H9 (cell line): ENCODE results near the gene SALL3. TPM values are rescaled to one million over a fixed set of nuclear protein-coding genes. Genes with fewer than 3 reads are reported as not detected.

Experiments
- DNase-seq: peaks from one replicate; pipeline ENCODE4 v3.0.0-alpha.2; 2017
- H2AFZ ChIP-seq: one replicate; pipeline ENCODE4 v1.6.1; 2013; ENCODE audit warnings: mild to moderate bottlenecking, low read length, control low read depth, moderate library complexity
- H2AK5ac ChIP-seq: 2 replicates; pipeline ENCODE4 v1.6.1; 2013; ENCODE audit warnings: low read length, control low read depth, mixed read lengths; ENCODE audit not compliant: insufficient read length
- H2BK120ac ChIP-seq: one replicate; pipeline ENCODE4 v1.6.1; 2013; ENCODE audit warnings: low read depth, mild to moderate bottlenecking, low read length, control low read depth, inconsistent platforms; ENCODE audit not compliant: poor library complexity, severe bottlenecking
- H2BK12ac ChIP-seq: 2 replicates; pipeline ENCODE4 v1.6.1; 2013; ENCODE audit warnings: low read length, control low read depth, mixed read lengths, low read depth; ENCODE audit not compliant: insufficient read length
- H2BK15ac ChIP-seq: 2 replicates; pipeline ENCODE4 v1.6.1; 2013; ENCODE audit warnings: low read depth, low read length, control low read depth
- H2BK20ac ChIP-seq: one replicate; pipeline ENCODE4 v1.6.1; 2013; ENCODE audit warnings: low read depth, mild to moderate bottlenecking, low read length, control low read depth, inconsistent platforms; ENCODE audit not compliant: poor library complexity, severe bottlenecking
- H2BK5ac ChIP-seq: 2 replicates; pipeline ENCODE4 v1.6.1; 2013; ENCODE audit warnings: low read length, control low read depth, mixed read lengths; ENCODE audit not compliant: insufficient read length
- H3K14ac ChIP-seq: 2 replicates; pipeline ENCODE4 v1.6.1; 2013; ENCODE audit warnings: low read length, control low read depth; ENCODE audit not compliant: insufficient read depth
- H3K18ac ChIP-seq: 2 replicates; pipeline ENCODE4 v1.6.1; 2013; ENCODE audit warnings: low read depth, mild to moderate bottlenecking, mixed read lengths, low read length, control low read depth; ENCODE audit not compliant: insufficient read length
- H3K23ac ChIP-seq: 2 replicates; pipeline ENCODE4 v1.6.1; 2013; ENCODE audit warnings: low read length, control low read depth, mixed read lengths, low read depth; ENCODE audit not compliant: insufficient read length
- H3K23me2 ChIP-seq: 2 replicates; pipeline ENCODE4 v1.6.1; 2013; ENCODE audit warnings: low read depth, mild to moderate bottlenecking, mixed read lengths, low read length, control low read depth; ENCODE audit not compliant: insufficient read length, poor library complexity, severe bottlenecking
- H3K27ac ChIP-seq: 2 replicates; pipeline ENCODE4 v1.5.1; 2013; ENCODE audit warnings: low read length, control low read depth, mixed read lengths, low read depth; ENCODE audit not compliant: insufficient read length
- H3K27me3 ChIP-seq: 2 replicates; pipeline ENCODE4 v1.6.1; 2013; ENCODE audit warnings: low read length, control low read depth, inconsistent platforms; ENCODE audit not compliant: insufficient read depth
- H3K4ac ChIP-seq: 2 replicates; pipeline ENCODE4 v1.6.1; 2013; ENCODE audit warnings: low read depth, mild to moderate bottlenecking, control low read depth, inconsistent platforms, low read length, moderate library complexity
- H3K4me1 ChIP-seq: 2 replicates; pipeline ENCODE4 v1.6.1; 2013; ENCODE audit warnings: low read length, control low read depth, inconsistent platforms; ENCODE audit not compliant: insufficient read depth
- H3K4me2 ChIP-seq: 2 replicates; pipeline ENCODE4 v1.6.1; 2013; ENCODE audit warnings: low read length, control low read depth, mixed read lengths; ENCODE audit not compliant: insufficient read length, insufficient read depth
- H3K56ac ChIP-seq: 2 replicates; pipeline ENCODE4 v1.6.1; 2013; ENCODE audit warnings: low read depth, mild to moderate bottlenecking, mixed read lengths, low read length, control low read depth; ENCODE audit not compliant: insufficient read length
- H3K79me1 ChIP-seq: 2 replicates; pipeline ENCODE4 v1.6.1; 2013; ENCODE audit warnings: low read depth, mild to moderate bottlenecking, moderate library complexity, low read length, control low read depth, inconsistent platforms; ENCODE audit not compliant: insufficient read depth, poor library complexity, severe bottlenecking
- H3K79me2 ChIP-seq: 2 replicates; pipeline ENCODE4 v1.6.1; 2013; ENCODE audit warnings: low read length, control low read depth, inconsistent platforms; ENCODE audit not compliant: insufficient read depth
- H3K9ac ChIP-seq: 2 replicates; pipeline ENCODE4 v1.6.1; 2013; ENCODE audit warnings: low read length, control low read depth, mixed read lengths; ENCODE audit not compliant: insufficient read length; ENCODE audit errors: extremely low read depth
- H3K9me3 ChIP-seq: one replicate; pipeline ENCODE4 v1.6.1; 2013; ENCODE audit warnings: low read depth, low read length, inconsistent platforms; ENCODE audit not compliant: control insufficient read depth
- H3T11ph ChIP-seq: one replicate; pipeline ENCODE4 v1.6.1; 2013; ENCODE audit warnings: mild to moderate bottlenecking, low read length, control low read depth, inconsistent platforms
- H4K20me1 ChIP-seq: one replicate; pipeline ENCODE4 v1.6.1; 2013; ENCODE audit not compliant: control insufficient read depth, insufficient read length, insufficient read depth
- H4K5ac ChIP-seq: 2 replicates; pipeline ENCODE4 v1.6.1; 2013; ENCODE audit warnings: low read depth, mild to moderate bottlenecking, mixed read lengths, low read length, control low read depth; ENCODE audit not compliant: insufficient read length
- H4K8ac ChIP-seq: replicated peaks from 2 replicates; pipeline ENCODE4 v1.6.1; 2013; ENCODE audit warnings: low read length, control low read depth, mixed read lengths, low read depth; ENCODE audit not compliant: insufficient read length
- H4K91ac ChIP-seq: 2 replicates; pipeline ENCODE4 v1.6.1; 2013; ENCODE audit warnings: low read depth, mild to moderate bottlenecking, moderate library complexity, mixed read lengths, low read length, control low read depth; ENCODE audit not compliant: insufficient read length
- H3K27ac Mint-ChIP-seq, 3 experiments: 2 replicates in 2 of 3; 3 replicates in 1 of 3; pipeline ENCODE4 v1.8.0; 2020 to 2021; ENCODE audit warnings: mixed read lengths in 3 of 3, mild to moderate bottlenecking in 1 of 3, moderate library complexity in 1 of 3
- H3K27me3 Mint-ChIP-seq: 2 replicates; pipeline ENCODE4 v1.8.0; 2021; ENCODE audit warnings: low read depth, mild to moderate bottlenecking, moderate library complexity, mixed read lengths
- H3K36me3 Mint-ChIP-seq, 3 experiments: 2 replicates in 2 of 3; 3 replicates in 1 of 3; pipeline ENCODE4 v1.8.0; 2020 to 2021; ENCODE audit warnings: low read depth in 3 of 3, mixed read lengths in 3 of 3; ENCODE audit not compliant: insufficient read depth in 1 of 3
- H3K4me1 Mint-ChIP-seq, 2 experiments: 2 replicates each; pipeline ENCODE4 v1.8.0; 2020; ENCODE audit warnings: mixed read lengths in 2 of 2
- H3K4me3 Mint-ChIP-seq, 2 experiments: 2 replicates in 1 of 2; 3 replicates in 1 of 2; pipeline ENCODE4 v1.8.0; 2020 to 2021; ENCODE audit warnings: mild to moderate bottlenecking in 2 of 2, mixed read lengths in 2 of 2, moderate library complexity in 1 of 2
- H3K9me3 Mint-ChIP-seq, 2 experiments: 2 replicates in 1 of 2; 3 replicates in 1 of 2; pipeline ENCODE4 v1.8.0; 2020; ENCODE audit warnings: mild to moderate bottlenecking in 2 of 2, mixed read lengths in 2 of 2, moderate library complexity in 1 of 2
- CTCF ChIP-seq: fragments of 200-600 bp; sonication (generic); conservative IDR thresholded peaks from 3 replicates; pipeline ENCODE4 v1.8.0; 2021; ENCODE audit warnings: antibody characterized with exemption, mild to moderate bottlenecking
- WGBS: extraction: QIAGEN DNeasy Blood & Tissue Kit; methylation state at CpG from one replicate; pipeline ENCODE4 v1.1.7; 2013; ENCODE audit warnings: missing lambda C conversion rate, low lambda C conversion rate, mixed read lengths; ENCODE audit not compliant: insufficient read length; ENCODE audit errors: extremely low coverage; 5-methylcytosine and 5-hydroxymethylcytosine counted together
- total RNA-seq: library from RNA; stranded (reverse); gene quantifications from 2 replicates; pipeline ENCODE4 v1.2.1, GENCODE V29; 2021

The SALL3 gene
- total RNA-seq, 1 experiment from 2014 or later, result 52.4 TPM

GRCh38 chr18:79006106-79006795, 26.6 kb downstream of the SALL3 start:
- H3K79me1 ChIP-seq, result no peaks in the 10 kb centered on the region
- no peaks in the 10 kb centered on the region for H3K23me2 ChIP-seq
- no peak overlapping the region for H4K91ac ChIP-seq
- no peak overlapping the region for H3K27ac ChIP-seq
- Mint-ChIP-seq H3K27ac (no peak overlapping the region), H3K36me3 (peaks cover 4 to 19% (median 9%) of the 10 kb centered on the region in 3 experiments; a peak in 6 of 7 replicates), H3K27me3 (no peaks in the 10 kb centered on the region), H3K4me3 (no peak overlapping the region), H3K4me1 (no peaks in the 10 kb centered on the region), H3K9me3 (no peaks in the 10 kb centered on the region; a peak in 1 of 5 replicates)
- H3K18ac ChIP-seq, result no peak overlapping the region
- no peak overlapping the region; the same call in 1 of the 2 replicates for H3K4ac ChIP-seq
- H3K23ac ChIP-seq, result no peak overlapping the region
- DNase-seq, result no peak
- H2BK20ac ChIP-seq, result no peak overlapping the region
- no peak overlapping the region for H3K9ac ChIP-seq
- H3K14ac ChIP-seq, result peak overlapping the region; percentile 31; the same call in 1 of the 2 replicates
- H2BK5ac ChIP-seq, result no peak overlapping the region
- H3T11ph ChIP-seq, result no peak overlapping the region
- H2BK12ac ChIP-seq, result no peak overlapping the region
- H3K4me1 ChIP-seq, result no peaks in the 10 kb centered on the region
- H2AFZ ChIP-seq, result no peak overlapping the region
- no peaks in the 10 kb centered on the region for H3K27me3 ChIP-seq
- no peaks in the 10 kb centered on the region for H3K79me2 ChIP-seq
- H3K56ac ChIP-seq, result no peak overlapping the region
- H2AK5ac ChIP-seq, result no peak overlapping the region
- H2BK15ac ChIP-seq, result no peak overlapping the region
- no peak overlapping the region for H3K4me2 ChIP-seq
- H3K9me3 ChIP-seq, result no peaks in the 10 kb centered on the region
- no peak overlapping the region for H2BK120ac ChIP-seq
- WGBS, result no CpG with 5 or more reads among the region's 67 CpGs
- TF ChIP-seq CTCF, result no peak
- no peak overlapping the region for H4K5ac ChIP-seq
- no peaks in the 10 kb centered on the region for H4K20me1 ChIP-seq
- H4K8ac ChIP-seq, result no peak overlapping the region
